HCT116 (cell line): ENCODE measurements around the gene ERRFI1.

Source experiments
- CBX3 ChIP-seq: IDR thresholded peaks from 2 replicates; pipeline ENCODE4 v1.6.1; 2012; ENCODE audit warnings: low read depth
- CEBPB ChIP-seq: IDR thresholded peaks from 2 replicates; pipeline ENCODE4 v1.6.1; 2012; ENCODE audit warnings: low read depth
- EGR1 ChIP-seq: IDR thresholded peaks from 2 replicates; pipeline ENCODE4 v1.6.1; 2012; ENCODE audit warnings: low read depth
- ELF1 ChIP-seq: IDR thresholded peaks from 2 replicates; pipeline ENCODE4 v1.6.1; 2012; ENCODE audit warnings: low read depth, borderline replicate concordance
- EZH2 ChIP-seq: fragments of 200-600 bp; sonication (generic); IDR thresholded peaks from 2 replicates; pipeline ENCODE4 v1.6.1; 2017; ENCODE audit warnings: antibody characterized with exemption, mixed run types
- FOSL1 ChIP-seq: IDR thresholded peaks from 2 replicates; pipeline ENCODE4 v1.6.1; 2012; ENCODE audit warnings: low read depth
- JUND ChIP-seq: IDR thresholded peaks from 2 replicates; pipeline ENCODE4 v1.6.1; 2012
- POLR2A ChIP-seq: IDR thresholded peaks from 2 replicates; pipeline ENCODE4 v1.7.0; 2011; ENCODE audit warnings: borderline replicate concordance; ENCODE audit not compliant: insufficient read depth, insufficient read length; ENCODE audit errors: extremely low read depth
- SP1 ChIP-seq: IDR thresholded peaks from 2 replicates; pipeline ENCODE4 v1.6.1; 2012; ENCODE audit warnings: low read depth
- TCF7L2 ChIP-seq: IDR thresholded peaks from 2 replicates; pipeline ENCODE4 v1.7.0; 2011; ENCODE audit warnings: borderline replicate concordance, inconsistent platforms; ENCODE audit not compliant: insufficient read depth, insufficient read length; ENCODE audit errors: extremely low read depth
- YY1 ChIP-seq: IDR thresholded peaks from 2 replicates; pipeline ENCODE4 v1.6.1; 2011; ENCODE audit warnings: low read length, low read depth, moderate library complexity, mild to moderate bottlenecking; ENCODE audit not compliant: insufficient replicate concordance; ENCODE audit errors: extremely low read depth
- ZNF274 ChIP-seq: fragments of 200-500 bp; sonication (Bioruptor generic); IDR thresholded peaks from 2 replicates; pipeline ENCODE4 v1.6.1; 2014; ENCODE audit warnings: mild to moderate bottlenecking, low read depth, low read length, inconsistent platforms
- TF ChIP-seq, protein P1 (sequence below): IDR thresholded peaks from 2 replicates; pipeline ENCODE4 v1.6.1; 2012
- TF ChIP-seq, protein P2 (sequence below), 3 experiments: fragments of 200-600 bp in 1 of 3; sonication (generic) in 1 of 3; IDR thresholded peaks in 2 of 3; conservative IDR thresholded peaks in 1 of 3; 2 replicates each; pipeline ENCODE4 v1.5.1; 2012 to 2017; ENCODE audit warnings: low read depth in 2 of 3, low read length in 2 of 3, antibody characterized with exemption in 1 of 3, borderline replicate concordance in 1 of 3, control low read depth in 1 of 3, mild to moderate bottlenecking in 1 of 3, mixed read lengths in 1 of 3, mixed run types in 1 of 3, moderate library complexity in 1 of 3; ENCODE audit not compliant: insufficient read depth in 1 of 3

DNA sequence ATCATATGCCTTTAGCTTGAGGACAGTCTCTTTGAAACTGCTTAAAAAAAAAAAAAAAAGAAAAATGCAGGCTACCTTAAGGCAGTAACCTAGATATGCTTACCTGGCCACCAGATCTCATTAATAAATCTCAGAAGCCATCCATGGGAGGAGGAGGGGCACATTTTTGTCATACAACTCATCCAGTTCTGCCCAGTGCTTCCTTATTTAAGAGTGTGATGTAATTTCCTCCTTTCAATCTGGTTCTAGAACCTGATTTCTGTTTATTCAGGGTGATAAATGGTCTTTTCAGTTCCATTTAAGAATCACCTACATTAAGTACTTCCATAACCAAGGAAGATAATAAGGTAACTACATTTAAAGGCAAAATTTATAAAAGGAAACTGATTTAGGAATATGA, 6.1 kb downstream of the ERRFI1 start:
- TF ChIP-seq, protein P1, sequence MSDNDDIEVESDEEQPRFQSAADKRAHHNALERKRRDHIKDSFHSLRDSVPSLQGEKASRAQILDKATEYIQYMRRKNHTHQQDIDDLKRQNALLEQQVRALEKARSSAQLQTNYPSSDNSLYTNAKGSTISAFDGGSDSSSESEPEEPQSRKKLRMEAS, result no peak
- TF ChIP-seq SP1 (no peak), POLR2A (no peak), EGR1 (no peak), TCF7L2 (no peak), JUND (no peak), CBX3 (no peak), ELF1 (no peak), EZH2 (no peak), YY1 (no peak), ZNF274 (no peak), CEBPB (no peak), FOSL1 (no peak)
- TF ChIP-seq, protein P2, sequence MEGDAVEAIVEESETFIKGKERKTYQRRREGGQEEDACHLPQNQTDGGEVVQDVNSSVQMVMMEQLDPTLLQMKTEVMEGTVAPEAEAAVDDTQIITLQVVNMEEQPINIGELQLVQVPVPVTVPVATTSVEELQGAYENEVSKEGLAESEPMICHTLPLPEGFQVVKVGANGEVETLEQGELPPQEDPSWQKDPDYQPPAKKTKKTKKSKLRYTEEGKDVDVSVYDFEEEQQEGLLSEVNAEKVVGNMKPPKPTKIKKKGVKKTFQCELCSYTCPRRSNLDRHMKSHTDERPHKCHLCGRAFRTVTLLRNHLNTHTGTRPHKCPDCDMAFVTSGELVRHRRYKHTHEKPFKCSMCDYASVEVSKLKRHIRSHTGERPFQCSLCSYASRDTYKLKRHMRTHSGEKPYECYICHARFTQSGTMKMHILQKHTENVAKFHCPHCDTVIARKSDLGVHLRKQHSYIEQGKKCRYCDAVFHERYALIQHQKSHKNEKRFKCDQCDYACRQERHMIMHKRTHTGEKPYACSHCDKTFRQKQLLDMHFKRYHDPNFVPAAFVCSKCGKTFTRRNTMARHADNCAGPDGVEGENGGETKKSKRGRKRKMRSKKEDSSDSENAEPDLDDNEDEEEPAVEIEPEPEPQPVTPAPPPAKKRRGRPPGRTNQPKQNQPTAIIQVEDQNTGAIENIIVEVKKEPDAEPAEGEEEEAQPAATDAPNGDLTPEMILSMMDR (IDR thresholded peaks at IDR 0.05 in 2 of 3, conservative IDR thresholded peaks at IDR 0.05 in 1 of 3; ENCODE audit: borderline replicate concordance in 1 of 3, insufficient read depth in 1 of 3, low read depth in 2 of 3, low read length in 2 of 3), result no peak
